DND-41 (cell line): ENCODE data around the gene SIRT2.

ENCODE experiments used
- CTCF ChIP-seq: IDR thresholded peaks from 2 replicates; pipeline ENCODE4 v1.5.1; 2012; ENCODE audit warnings: borderline replicate concordance, low read length, moderate library complexity, mild to moderate bottlenecking; ENCODE audit not compliant: poor library complexity, severe bottlenecking; ENCODE audit errors: extremely low read depth
- EZH2 ChIP-seq: IDR thresholded peaks from 3 replicates; pipeline ENCODE4 v1.6.1; 2012; ENCODE audit warnings: borderline replicate concordance, low read depth, mild to moderate bottlenecking, moderate library complexity, low read length, inconsistent platforms; ENCODE audit not compliant: severe bottlenecking

- TF ChIP-seq CTCF (no peak), EZH2 (no peak)
Measured at GRCh38 chr19:38833092-38833425, 66.4 kb downstream of the SIRT2 start.
